ENCODE results near the gene PRRT1B. TPM values are rescaled to one million over a fixed set of nuclear protein-coding genes. Genes with fewer than 3 reads are reported as not detected.

Gene PRRT1B
- total and polyA plus RNA-seq, 2 experiments from 2014 or later = not detected

- Histone ChIP-seq H3F3A (ENCODE audit: insufficient read depth) (no peaks in the 10 kb centered on the region), H3K79me2 (ENCODE audit: insufficient read depth) (no peaks in the 10 kb centered on the region), H3K27ac (no peak overlapping the region), H3K4me2 (ENCODE audit: unreplicated experiment) (no peak overlapping the region), H3K4me3 (no peak overlapping the region), H3K9me3 (ENCODE audit: low read depth) (no peaks in the 10 kb centered on the region), H3K4me1 (ENCODE audit: insufficient read depth) (no peaks in the 10 kb centered on the region), H4K20me1 (ENCODE audit: insufficient read depth) (no peaks in the 10 kb centered on the region), H3K9me2 (ENCODE audit: insufficient read depth) (no peaks in the 10 kb centered on the region), H3K9ac (no peak overlapping the region), H3K36me3 (ENCODE audit: low read depth) (no peaks in the 10 kb centered on the region), H3K27me3 (replicated peaks; ENCODE audit: insufficient read depth) (no peaks in the 10 kb centered on the region), H2AFZ (no peak overlapping the region)
- WGBS, 2 experiments (ENCODE audit: low coverage in 1 of 2, low lambda C conversion rate in 2 of 2, missing lambda C conversion rate in 2 of 2) = 94 to 98% methylated on average over 22 to 27 of the region's 27 CpGs
- TF ChIP-seq EZH2 (IDR thresholded peaks at IDR 0.05; ENCODE audit: insufficient read depth, poor library complexity, severe bottlenecking) (no peak), EZH2phosphoT487 (IDR thresholded peaks at IDR 0.05; ENCODE audit: insufficient read depth, low read depth) (no peak)
- DNase-seq = no peak
- in situ Hi-C loops (cut with MboI) = no loop called here
These were observed 38.7 kb downstream of the PRRT1B start for GRCh38 chr9:131583836-131584555.

GRCh38 chr9:131584858-131585257, 39.5 kb downstream of the PRRT1B start:
- H3K4me3 ChIP-seq = no peak overlapping the region
- no peaks in the 10 kb centered on the region for H3K36me3 ChIP-seq (ENCODE audit: low read depth)
- no peak overlapping the region for H3K9ac ChIP-seq
- TF ChIP-seq EZH2 (IDR thresholded peaks at IDR 0.05; ENCODE audit: insufficient read depth, poor library complexity, severe bottlenecking) = no peak
- H3K4me1 ChIP-seq (ENCODE audit: insufficient read depth) = no peaks in the 10 kb centered on the region
- no peaks in the 10 kb centered on the region for H3K9me2 ChIP-seq (ENCODE audit: insufficient read depth)
- H3K4me2 ChIP-seq (ENCODE audit: unreplicated experiment) = no peak overlapping the region
- H3K27ac ChIP-seq = no peak overlapping the region
- H4K20me1 ChIP-seq (ENCODE audit: insufficient read depth) = no peaks in the 10 kb centered on the region
- H3K9me3 ChIP-seq (ENCODE audit: low read depth) = no peaks in the 10 kb centered on the region
- 96 to 98% methylated on average over 7 of the region's 7 CpGs for WGBS, 2 experiments (ENCODE audit: low coverage in 1 of 2, low lambda C conversion rate in 2 of 2, missing lambda C conversion rate in 2 of 2)
- H3K27me3 ChIP-seq (replicated peaks; ENCODE audit: insufficient read depth) = no peaks in the 10 kb centered on the region
- in situ Hi-C loops (cut with MboI) = loop anchor here (5.0 kb wide), 1 partner anchor 157 kb away; the partner anchor contains the start of gene RAPGEF1
- H3F3A ChIP-seq (ENCODE audit: insufficient read depth) = no peaks in the 10 kb centered on the region
- DNase-seq = no peak
- H3K79me2 ChIP-seq (ENCODE audit: insufficient read depth) = no peaks in the 10 kb centered on the region
- H2AFZ ChIP-seq = no peak overlapping the region

GRCh38 chr9:131585375-131585774, 40.1 kb downstream of the PRRT1B start:
- H3K4me2 ChIP-seq (ENCODE audit: unreplicated experiment) = no peak overlapping the region
- H3K27ac ChIP-seq = no peak overlapping the region
- no peaks in the 10 kb centered on the region for H3K9me3 ChIP-seq (ENCODE audit: low read depth)
- H3K9me2 ChIP-seq (ENCODE audit: insufficient read depth) = no peaks in the 10 kb centered on the region
- H3K36me3 ChIP-seq (ENCODE audit: low read depth) = no peaks in the 10 kb centered on the region
- H3K79me2 ChIP-seq (ENCODE audit: insufficient read depth) = no peaks in the 10 kb centered on the region
- in situ Hi-C loops (cut with MboI) = loop anchor here (5.0 kb wide), 1 partner anchor 157 kb away; the partner anchor contains the start of gene RAPGEF1
- no peaks in the 10 kb centered on the region for H4K20me1 ChIP-seq (ENCODE audit: insufficient read depth)
- DNase-seq = no peak
- H3K4me1 ChIP-seq (ENCODE audit: insufficient read depth) = no peaks in the 10 kb centered on the region
- no peak overlapping the region for H2AFZ ChIP-seq
- H3K9ac ChIP-seq = no peak overlapping the region
- TF ChIP-seq EZH2 (IDR thresholded peaks at IDR 0.05; ENCODE audit: insufficient read depth, poor library complexity, severe bottlenecking) (no peak), EZH2phosphoT487 (IDR thresholded peaks at IDR 0.05; ENCODE audit: insufficient read depth, low read depth) (no peak)
- H3K4me3 ChIP-seq = no peak overlapping the region
- no peaks in the 10 kb centered on the region for H3F3A ChIP-seq (ENCODE audit: insufficient read depth)
- H3K27me3 ChIP-seq (replicated peaks; ENCODE audit: insufficient read depth) = no peaks in the 10 kb centered on the region
- WGBS, 2 experiments (ENCODE audit: low coverage in 1 of 2, low lambda C conversion rate in 2 of 2, missing lambda C conversion rate in 2 of 2) = 91 to 92% methylated on average over 8 of the region's 8 CpGs

GRCh38 chr9:131587331-131587730, 42.0 kb downstream of the PRRT1B start:
- no peak for DNase-seq
- H3K4me3 ChIP-seq = no peak overlapping the region
- in situ Hi-C loops (cut with MboI) = loop anchor here (5.0 kb wide), 1 partner anchor 155 kb away; the partner anchor contains the start of gene RAPGEF1

More at GRCh38 chr9:131587331-131587730, 42.0 kb downstream of the PRRT1B start:
- Histone ChIP-seq H3K27ac (no peak overlapping the region), H3F3A (ENCODE audit: insufficient read depth) (no peaks in the 10 kb centered on the region), H3K4me1 (ENCODE audit: insufficient read depth) (no peaks in the 10 kb centered on the region), H3K4me2 (ENCODE audit: unreplicated experiment) (no peak overlapping the region), H3K79me2 (ENCODE audit: insufficient read depth) (no peaks in the 10 kb centered on the region), H3K9ac (no peak overlapping the region), H3K9me3 (ENCODE audit: low read depth) (no peaks in the 10 kb centered on the region), H3K36me3 (ENCODE audit: low read depth) (no peaks in the 10 kb centered on the region), H2AFZ (no peak overlapping the region), H3K27me3 (replicated peaks; ENCODE audit: insufficient read depth) (no peaks in the 10 kb centered on the region), H3K9me2 (ENCODE audit: insufficient read depth) (no peaks in the 10 kb centered on the region), H4K20me1 (ENCODE audit: insufficient read depth) (no peaks in the 10 kb centered on the region)
- 80 to 81% methylated on average over 9 of the region's 9 CpGs for WGBS, 2 experiments (ENCODE audit: low coverage in 1 of 2, low lambda C conversion rate in 2 of 2, missing lambda C conversion rate in 2 of 2)
- no peak for TF ChIP-seq EZH2phosphoT487 (IDR thresholded peaks at IDR 0.05; ENCODE audit: insufficient read depth, low read depth)
- no peak for TF ChIP-seq EZH2 (IDR thresholded peaks at IDR 0.05; ENCODE audit: insufficient read depth, poor library complexity, severe bottlenecking)
